Trophoblast cell (in vitro differentiated cells and primary cell): ENCODE results near the gene PARP9.

Experiments
- DNase-seq, 2 donors: peaks; one replicate each; pipeline ENCODE4 v3.0.0-alpha.2; 2016
- H2AFZ ChIP-seq: 2 replicates; pipeline ENCODE4 v1.6.1; 2013; ENCODE audit warnings: low read length, moderate library complexity, mild to moderate bottlenecking; ENCODE audit not compliant: insufficient read depth, poor library complexity
- H2AK5ac ChIP-seq: 2 replicates; pipeline ENCODE4 v1.6.1; 2013; ENCODE audit warnings: mild to moderate bottlenecking, low read length
- H2BK120ac ChIP-seq: 2 replicates; pipeline ENCODE4 v1.6.1; 2013; ENCODE audit warnings: low read length, mild to moderate bottlenecking, moderate library complexity; ENCODE audit not compliant: insufficient read depth, poor library complexity
- H2BK12ac ChIP-seq: 2 replicates; pipeline ENCODE4 v1.6.1; 2013; ENCODE audit warnings: mild to moderate bottlenecking, low read length, moderate library complexity
- H2BK5ac ChIP-seq: 2 replicates; pipeline ENCODE4 v1.6.1; 2013; ENCODE audit warnings: low read length, low read depth, moderate library complexity, mild to moderate bottlenecking; ENCODE audit not compliant: poor library complexity
- H3K14ac ChIP-seq: 2 replicates; pipeline ENCODE4 v1.6.1; 2013; ENCODE audit warnings: mild to moderate bottlenecking, low read length
- H3K18ac ChIP-seq: 2 replicates; pipeline ENCODE4 v1.6.1; 2013; ENCODE audit warnings: mild to moderate bottlenecking, low read length
- H3K23ac ChIP-seq: 2 replicates; pipeline ENCODE4 v1.6.1; 2013; ENCODE audit warnings: low read length
- H3K27ac ChIP-seq: 2 replicates; pipeline ENCODE4 v1.5.1; 2013; ENCODE audit warnings: low read depth, mild to moderate bottlenecking, inconsistent platforms, low read length, moderate library complexity
- H3K27me3 ChIP-seq: 2 replicates; pipeline ENCODE4 v1.6.1; 2013; ENCODE audit warnings: inconsistent platforms, mild to moderate bottlenecking, low read length, moderate library complexity; ENCODE audit not compliant: insufficient read depth
- H3K36me3 ChIP-seq, 2 experiments: 1 replicate in 1 of 2; 2 replicates in 1 of 2; pipeline ENCODE4 v1.6.1; 2013; ENCODE audit warnings: low read length in 2 of 2, mild to moderate bottlenecking in 2 of 2, moderate library complexity in 1 of 2; ENCODE audit not compliant: insufficient read depth in 2 of 2, control insufficient read depth in 1 of 2
- H3K4ac ChIP-seq: 2 replicates; pipeline ENCODE4 v1.6.1; 2013; ENCODE audit warnings: low read depth, mild to moderate bottlenecking, low read length, moderate library complexity
- H3K4me1 ChIP-seq, 2 experiments: 1 replicate in 1 of 2; 2 replicates in 1 of 2; pipeline ENCODE4 v1.6.1; 2013; ENCODE audit warnings: low read length in 2 of 2, mild to moderate bottlenecking in 2 of 2, moderate library complexity in 1 of 2; ENCODE audit not compliant: insufficient read depth in 2 of 2, control insufficient read depth in 1 of 2
- H3K4me2 ChIP-seq: 2 replicates; pipeline ENCODE4 v1.6.1; 2013; ENCODE audit warnings: inconsistent platforms, mild to moderate bottlenecking, low read length, moderate library complexity
- H3K4me3 ChIP-seq: 2 replicates; pipeline ENCODE4 v1.5.1; 2013; ENCODE audit warnings: mild to moderate bottlenecking, low read depth, low read length, inconsistent platforms
- H3K79me1 ChIP-seq: one replicate; pipeline ENCODE4 v1.6.1; 2013; ENCODE audit warnings: low read length
- H3K79me2 ChIP-seq: 2 replicates; pipeline ENCODE4 v1.6.1; 2013; ENCODE audit warnings: low read length, mild to moderate bottlenecking; ENCODE audit not compliant: control insufficient read depth, insufficient read depth, poor library complexity
- H3K9ac ChIP-seq: 2 replicates; pipeline ENCODE4 v1.6.1; 2013; ENCODE audit warnings: mild to moderate bottlenecking, low read length
- H3K9me3 ChIP-seq: 2 replicates; pipeline ENCODE4 v1.6.1; 2013; ENCODE audit warnings: low read depth, mild to moderate bottlenecking, control low read depth, inconsistent platforms, low read length; ENCODE audit not compliant: insufficient read depth
- H4K12ac ChIP-seq: 2 replicates; pipeline ENCODE4 v1.6.1; 2013; ENCODE audit warnings: low read depth, mild to moderate bottlenecking, low read length, moderate library complexity
- H4K8ac ChIP-seq: 2 replicates; pipeline ENCODE4 v1.6.1; 2013; ENCODE audit warnings: low read depth, mild to moderate bottlenecking, low read length, moderate library complexity
- H4K91ac ChIP-seq: one replicate; pipeline ENCODE4 v1.6.1; 2013; ENCODE audit warnings: low read depth, mild to moderate bottlenecking, low read length, moderate library complexity
- WGBS: extraction: QIAGEN DNeasy Blood & Tissue Kit; methylation state at CpG from one replicate; pipeline ENCODE4 v1.1.7; 2013; ENCODE audit warnings: missing lambda C conversion rate; ENCODE audit not compliant: insufficient read length, insufficient coverage; ENCODE audit errors: extremely low coverage; 5-methylcytosine and 5-hydroxymethylcytosine counted together

Gene PARP9

GRCh38 chr3:122506450-122506849 is 57.6 kb downstream of the PARP9 start:
- Histone ChIP-seq H2BK5ac (no peak overlapping the region), H3K18ac (no peak overlapping the region), H3K23ac (no peak overlapping the region), H2AFZ (no peak overlapping the region), H3K79me2 (peaks cover 8% of the 10 kb centered on the region), H3K27ac (no peak overlapping the region), H3K14ac (no peak overlapping the region), H3K4me1 (peaks cover 2 to 3% of the 10 kb centered on the region in 2 experiments), H2AK5ac (no peak overlapping the region), H3K36me3 (peaks cover 0 to 1% of the 10 kb centered on the region in 2 experiments), H3K27me3 (no peaks in the 10 kb centered on the region), H4K12ac (no peak overlapping the region), H4K8ac (no peak overlapping the region), H4K91ac (no peak overlapping the region), H2BK12ac (no peak overlapping the region), H3K4me3 (no peak overlapping the region), H3K79me1 (no peaks in the 10 kb centered on the region), H3K4ac (no peak overlapping the region), H2BK120ac (no peak overlapping the region), H3K9ac (no peak overlapping the region), H3K4me2 (no peak overlapping the region), H3K9me3 (no peaks in the 10 kb centered on the region)
- no peak for DNase-seq
- no CpG with 5 or more reads among the region's 1 CpG for WGBS

- Histone ChIP-seq H4K91ac (no peak overlapping the region), H2AK5ac (no peak overlapping the region), H3K9ac (no peak overlapping the region), H3K27ac (no peak overlapping the region), H3K79me2 (peaks cover 8% of the 10 kb centered on the region), H3K23ac (no peak overlapping the region), H3K36me3 (peaks cover 0 to 1% of the 10 kb centered on the region in 2 experiments), H3K18ac (no peak overlapping the region), H3K4me2 (no peak overlapping the region), H2BK12ac (no peak overlapping the region), H4K12ac (no peak overlapping the region), H2AFZ (no peak overlapping the region), H3K9me3 (no peaks in the 10 kb centered on the region), H3K4ac (peak overlapping the region; percentile 89), H2BK120ac (no peak overlapping the region), H4K8ac (no peak overlapping the region), H3K4me3 (no peak overlapping the region), H3K79me1 (no peaks in the 10 kb centered on the region), H2BK5ac (no peak overlapping the region), H3K27me3 (no peaks in the 10 kb centered on the region), H3K14ac (no peak overlapping the region), H3K4me1 (no peaks in the 10 kb centered on the region)
- no peak for DNase-seq
- no CpG with 5 or more reads among the region's 2 CpGs for WGBS
Observed at GRCh38 chr3:122505676-122506075, 58.4 kb downstream of the PARP9 start.

- H2AFZ ChIP-seq, result no peak overlapping the region
- H3K4me2 ChIP-seq, result no peak overlapping the region
- H3K79me1 ChIP-seq, result no peaks in the 10 kb centered on the region
- no peak overlapping the region for H4K91ac ChIP-seq
- H3K79me2 ChIP-seq, result peaks cover 4% of the 10 kb centered on the region
- no peak overlapping the region for H2BK120ac ChIP-seq
- H3K4me3 ChIP-seq, result no peak overlapping the region
- H3K4me1 ChIP-seq, result no peaks in the 10 kb centered on the region
- H3K9me3 ChIP-seq, result no peaks in the 10 kb centered on the region
- no peak overlapping the region for H4K8ac ChIP-seq
- peaks cover 0 to 1% of the 10 kb centered on the region in 2 experiments for H3K36me3 ChIP-seq
- no peak for DNase-seq
- WGBS, result no CpG with 5 or more reads among the region's 2 CpGs
- no peak overlapping the region for H3K27ac ChIP-seq
- peak overlapping the region; percentile 75 for H3K4ac ChIP-seq
- H2BK5ac ChIP-seq, result no peak overlapping the region
- no peak overlapping the region for H4K12ac ChIP-seq
- no peak overlapping the region for H3K23ac ChIP-seq
- no peak overlapping the region for H3K14ac ChIP-seq
- H3K18ac ChIP-seq, result peak overlapping the region; percentile 59
- no peak overlapping the region for H2AK5ac ChIP-seq
- H2BK12ac ChIP-seq, result no peak overlapping the region
- no peaks in the 10 kb centered on the region for H3K27me3 ChIP-seq
- no peak overlapping the region for H3K9ac ChIP-seq
Observed at GRCh38 chr3:122502941-122503340, 61.2 kb downstream of the PARP9 start.

- Histone ChIP-seq H2AFZ (no peak overlapping the region), H4K91ac (no peak overlapping the region), H3K4ac (peak overlapping the region; percentile 33), H3K36me3 (peaks cover 0 to 1% of the 10 kb centered on the region in 2 experiments), H2BK5ac (no peak overlapping the region), H3K79me1 (no peaks in the 10 kb centered on the region), H3K9me3 (no peaks in the 10 kb centered on the region), H3K18ac (no peak overlapping the region), H2BK12ac (no peak overlapping the region), H3K14ac (no peak overlapping the region), H3K27me3 (no peaks in the 10 kb centered on the region), H3K27ac (no peak overlapping the region), H3K4me3 (no peak overlapping the region), H2BK120ac (no peak overlapping the region), H2AK5ac (no peak overlapping the region), H3K9ac (no peak overlapping the region), H3K4me1 (no peaks in the 10 kb centered on the region), H4K8ac (no peak overlapping the region), H3K79me2 (peaks cover 4% of the 10 kb centered on the region), H4K12ac (no peak overlapping the region), H3K23ac (no peak overlapping the region), H3K4me2 (no peak overlapping the region)
- no peak for DNase-seq
- WGBS, result no CpG with 5 or more reads among the region's 2 CpGs
Observed at GRCh38 chr3:122502139-122502538, 62.0 kb downstream of the PARP9 start.
